ENCODE data around the gene TMEM175.
A peak's percentile ranks its signal among the peaks of the same experiment; 100 is the strongest.

Gene TMEM175

GRCh38 chr4:985123-985830, 53.0 kb downstream of the TMEM175 start:
- no peak for ATAC-seq
- no peak for TF ChIP-seq CSDC2 (CRISPR knock-in tag; IDR thresholded peaks at IDR 0.05)
- no peak for TF ChIP-seq ESRRG (CRISPR knock-in tag; IDR thresholded peaks at IDR 0.05)
- TF ChIP-seq PATZ1 (CRISPR knock-in tag; IDR thresholded peaks at IDR 0.05; ENCODE audit: borderline replicate concordance) = no peak
- TF ChIP-seq ZFP3 (CRISPR knock-in tag; IDR thresholded peaks at IDR 0.05) = no peak
- no peak for TF ChIP-seq ZFP30 (CRISPR knock-in tag; IDR thresholded peaks at IDR 0.05)
- no peak for TF ChIP-seq RARB (CRISPR knock-in tag; IDR thresholded peaks at IDR 0.05)
- no peak for TF ChIP-seq ZC3H10 (CRISPR knock-in tag; IDR thresholded peaks at IDR 0.05)
- TF ChIP-seq TCF4 (CRISPR knock-in tag; IDR thresholded peaks at IDR 0.05; ENCODE audit: borderline replicate concordance) = no peak
- no peak for TF ChIP-seq OSR1 (CRISPR knock-in tag; IDR thresholded peaks at IDR 0.05)
- no peak for TF ChIP-seq PPARA (CRISPR knock-in tag; IDR thresholded peaks at IDR 0.05; ENCODE audit: borderline replicate concordance)
- no peak for TF ChIP-seq ISL1 (CRISPR knock-in tag; IDR thresholded peaks at IDR 0.05)
- TF ChIP-seq BACH2 (CRISPR knock-in tag; IDR thresholded peaks at IDR 0.05; ENCODE audit: borderline replicate concordance) = no peak
- TF ChIP-seq ZNF565 (CRISPR knock-in tag; conservative IDR thresholded peaks at IDR 0.05; ENCODE audit: low read depth) = no peak
- no peak for TF ChIP-seq TSHZ2 (CRISPR knock-in tag; IDR thresholded peaks at IDR 0.05)
- no peak for TF ChIP-seq ZNF70 (CRISPR knock-in tag; IDR thresholded peaks at IDR 0.05)

DNA sequence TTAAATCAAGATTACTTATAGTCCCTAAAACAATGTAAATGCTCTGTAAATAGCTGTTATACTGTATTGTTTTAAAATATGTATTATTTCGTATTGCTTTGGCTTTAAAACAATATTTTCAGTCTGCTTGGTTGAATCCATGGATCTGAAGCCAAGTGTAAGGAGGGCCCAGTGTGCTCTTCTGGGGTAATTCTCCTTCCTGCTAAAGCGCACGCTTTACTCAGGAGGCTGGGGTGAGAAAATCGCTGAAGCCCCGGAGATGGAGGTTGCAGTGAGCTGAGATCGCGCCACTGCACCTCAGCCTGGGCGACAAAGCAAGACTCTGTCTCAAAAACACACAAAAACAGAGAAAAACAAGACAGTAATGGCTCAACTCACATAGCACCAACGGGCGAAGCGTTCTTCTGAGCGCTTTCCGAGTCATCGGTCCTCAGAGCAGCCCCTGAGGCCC, 54.2 kb downstream of the TMEM175 start:
- TF ChIP-seq ARNTL (CRISPR knock-in tag; IDR thresholded peaks at IDR 0.05; ENCODE audit: borderline replicate concordance, low read depth) = no peak
- TF ChIP-seq TOX (CRISPR knock-in tag; IDR thresholded peaks at IDR 0.05; ENCODE audit: borderline replicate concordance) = no peak
- TF ChIP-seq CSDC2 (CRISPR knock-in tag; IDR thresholded peaks at IDR 0.05) = no peak
- no peak for TF ChIP-seq ZNF565 (CRISPR knock-in tag; conservative IDR thresholded peaks at IDR 0.05; ENCODE audit: low read depth)
- TF ChIP-seq PATZ1 (CRISPR knock-in tag; IDR thresholded peaks at IDR 0.05; ENCODE audit: borderline replicate concordance) = no peak
- TF ChIP-seq GLIS3 (CRISPR knock-in tag; IDR thresholded peaks at IDR 0.05) = no peak
- no peak for TF ChIP-seq ZC3H10 (CRISPR knock-in tag; IDR thresholded peaks at IDR 0.05)
- no peak for TF ChIP-seq ZNF8 (CRISPR knock-in tag; IDR thresholded peaks at IDR 0.05)
- no peak for TF ChIP-seq ZFP3 (CRISPR knock-in tag; IDR thresholded peaks at IDR 0.05)
- no peak for TF ChIP-seq TSHZ2 (CRISPR knock-in tag; IDR thresholded peaks at IDR 0.05)
- TF ChIP-seq CREB5 (CRISPR knock-in tag; IDR thresholded peaks at IDR 0.05; ENCODE audit: low read depth) = no peak
- TF ChIP-seq ISL1 (CRISPR knock-in tag; IDR thresholded peaks at IDR 0.05) = no peak
- no peak for TF ChIP-seq PPARA (CRISPR knock-in tag; IDR thresholded peaks at IDR 0.05; ENCODE audit: borderline replicate concordance)
- TF ChIP-seq POU6F1 (CRISPR knock-in tag; IDR thresholded peaks at IDR 0.05; ENCODE audit: borderline replicate concordance, low read depth) = no peak
- no peak for TF ChIP-seq ZNF70 (CRISPR knock-in tag; IDR thresholded peaks at IDR 0.05)
- no peak for TF ChIP-seq OSR1 (CRISPR knock-in tag; IDR thresholded peaks at IDR 0.05)
- no peak for TF ChIP-seq ESRRG (CRISPR knock-in tag; IDR thresholded peaks at IDR 0.05)
- no peak for TF ChIP-seq BACH2 (CRISPR knock-in tag; IDR thresholded peaks at IDR 0.05; ENCODE audit: borderline replicate concordance)
- ATAC-seq = peak; percentile 24

All from SK-N-SH treated with all-trans-retinoic acid at 6 μM for 48 hours (cell line).